ENCODE data around the gene ZSWIM6. TPM values are rescaled to one million over a fixed set of nuclear protein-coding genes. Genes with fewer than 3 reads are reported as not detected.

ZSWIM6 gene
- total and polyA plus RNA-seq, 12 donors = 2.1 to 10.3 (median 6.7) TPM

DNA sequence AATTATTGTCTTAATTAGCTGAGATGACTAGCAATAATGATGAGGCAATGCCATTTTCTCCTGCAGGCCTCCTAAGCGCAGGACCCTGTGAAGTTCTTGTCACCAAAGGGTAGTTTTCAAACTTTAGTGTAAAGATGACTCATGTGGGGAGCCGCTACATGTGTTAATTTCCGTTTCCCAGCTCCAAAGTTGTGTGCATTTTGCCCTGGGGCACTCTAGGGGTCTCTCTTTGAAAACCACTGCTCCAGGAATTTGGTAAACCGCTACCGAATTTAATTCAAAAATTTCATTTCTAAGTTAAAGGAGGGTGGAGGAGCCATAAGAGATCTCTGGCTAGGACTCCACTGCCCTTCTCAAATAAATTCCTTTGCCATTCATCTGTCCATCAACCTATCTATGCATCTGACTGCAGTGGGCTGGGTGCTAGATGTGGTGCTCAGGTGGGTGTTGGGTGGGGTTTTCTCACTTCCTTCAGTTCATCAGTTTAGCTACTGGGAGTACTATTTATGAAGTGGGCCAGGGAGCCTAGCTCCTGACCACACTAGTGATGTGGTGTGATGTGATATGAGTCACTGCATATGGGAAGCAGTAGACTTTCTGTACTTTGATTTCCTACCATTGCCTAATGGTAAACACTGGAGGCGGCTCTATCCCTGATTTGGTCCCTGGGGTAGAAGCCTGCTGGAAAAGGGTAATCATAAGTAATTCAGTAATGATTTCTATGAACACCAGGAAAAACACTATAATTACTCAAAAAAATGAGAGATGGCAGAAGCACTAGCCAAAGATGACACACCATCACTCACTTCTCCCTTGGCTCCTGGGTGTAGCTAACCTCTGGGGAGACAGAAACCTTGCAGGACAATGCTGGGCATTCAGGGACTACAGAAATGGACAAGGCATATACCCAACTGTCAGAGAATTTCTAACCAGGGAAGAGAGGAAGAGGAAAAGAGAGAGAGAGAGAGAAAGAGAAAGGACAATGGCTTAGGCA, 4.0 kb upstream of the ZSWIM6 start:
- TF ChIP-seq CTCF (IDR thresholded peaks at IDR 0.05) = no peak
- ATAC-seq (no peak), DNase-seq (no peak)
- Histone ChIP-seq H3K9me3 (no peaks in the 10 kb centered on the region), H3K4me3 (no peak overlapping the region), H3K4me1 (peaks cover 0 to 46% (median 15%) of the 10 kb centered on the region in 9 donors), H3K27ac (no peak overlapping the region), H3K36me3 (no peaks in the 10 kb centered on the region), H3K27me3 (peaks cover 0 to 3% (median 0%) of the 10 kb centered on the region in 7 donors)
- intact Hi-C loops (cut with DNase I) = loop anchor here in 3 of 10 donors (10.0 kb wide), 2 partner anchors 163 to 273 kb away; partner anchors contain the start of gene SMIM15 (in 1 of the 3)
- WGBS, 2 donors = 85 to 89% methylated on average over 6 of the region's 6 CpGs

- peaks cover 0 to 3% (median 0%) of the 10 kb centered on the region in 7 donors for H3K27me3 ChIP-seq
- no peaks in the 10 kb centered on the region for H3K9me3 ChIP-seq
- H3K4me3 ChIP-seq = peak overlapping the region in 4 of 10 donors; percentile 84 to 99 (median 89)
- DNase-seq (no peak), ATAC-seq (no peak)
- H3K4me1 ChIP-seq = peaks cover 0 to 37% (median 15%) of the 10 kb centered on the region in 9 donors
- no peak for TF ChIP-seq CTCF (IDR thresholded peaks at IDR 0.05)
- 69% methylated on average over 7 of the region's 7 CpGs for WGBS, 2 donors
- H3K36me3 ChIP-seq = no peaks in the 10 kb centered on the region
- H3K27ac ChIP-seq = peak overlapping the region in 2 of 10 donors; percentile 92 to 96
- intact Hi-C loops (cut with DNase I) = loop anchor here in 3 of 10 donors (10.0 kb wide), 2 partner anchors 164 to 274 kb away; partner anchors contain the start of gene SMIM15 (in 1 of the 3)
Measured at GRCh38 chr5:61328791-61329549, 3.1 kb upstream of the ZSWIM6 start.

GRCh38 chr5:61329550-61330128, 2.4 kb upstream of the ZSWIM6 start:
- peaks cover under 1 to 40% (median 21%) of the 10 kb centered on the region in 9 donors for H3K4me1 ChIP-seq
- H3K36me3 ChIP-seq = no peaks in the 10 kb centered on the region
- peak overlapping the region in 9 of 10 donors; percentile 89 to 99 (median 95) for H3K27ac ChIP-seq
- no peak for TF ChIP-seq CTCF (IDR thresholded peaks at IDR 0.05)
- peak overlapping the region in 7 of 10 donors; percentile 50 to 99 (median 84) for H3K4me3 ChIP-seq
- 64 to 72% methylated on average over 10 of the region's 10 CpGs for WGBS, 2 donors
- intact Hi-C loops (cut with DNase I) = loop anchor here (2.0 to 10.0 kb wide), 15 partner anchors 52 to 385 kb away; partner anchors contain the start of genes SMIM15 (in 10 of the 10), ERCC8 (in 1 of the 10) and NDUFAF2 (in 1 of the 10)
- ATAC-seq = no peak
- no peak for DNase-seq
- peaks cover 0 to 3% (median 0%) of the 10 kb centered on the region in 7 donors for H3K27me3 ChIP-seq
- no peaks in the 10 kb centered on the region for H3K9me3 ChIP-seq

Data from heart right ventricle (tissue), 16 donors.